HEK293 (cell line): ENCODE measurements around the gene SPOCK1.

Source experiments
- CTCF ChIP-seq: fragments of 450-650 bp; formaldehyde crosslinking; IDR thresholded peaks from 2 replicates; pipeline ENCODE4 v1.5.1; 2016; ENCODE audit warnings: missing biosample characterization, missing genetic modification characterization
- ZBTB1 ChIP-seq: fragments of 450-650 bp; formaldehyde crosslinking; IDR thresholded peaks from 2 replicates; pipeline ENCODE4 v1.5.1; 2016; ENCODE audit warnings: missing biosample characterization, missing genetic modification characterization
- ZBTB7A ChIP-seq: fragments of 450-650 bp; formaldehyde crosslinking; IDR thresholded peaks from 2 replicates; pipeline ENCODE4 v1.5.1; 2016; ENCODE audit warnings: low read depth, missing biosample characterization, missing genetic modification characterization
- ZNF423 ChIP-seq: fragments of 450-650 bp; formaldehyde crosslinking; IDR thresholded peaks from 2 replicates; pipeline ENCODE4 v1.5.1; 2016; ENCODE audit warnings: missing biosample characterization, missing genetic modification characterization
- ZNF501 ChIP-seq: fragments of 450-650 bp; formaldehyde crosslinking; IDR thresholded peaks from 2 replicates; pipeline ENCODE4 v1.5.1; 2016; ENCODE audit warnings: missing biosample characterization, missing genetic modification characterization
- ZNF530 ChIP-seq: fragments of 450-650 bp; formaldehyde crosslinking; IDR thresholded peaks from 2 replicates; pipeline ENCODE4 v1.5.1; 2016; ENCODE audit warnings: low read depth, missing biosample characterization, missing genetic modification characterization
- ZNF660 ChIP-seq: fragments of 450-650 bp; IDR thresholded peaks from 2 replicates; pipeline ENCODE4 v1.5.1; 2018; ENCODE audit warnings: missing biosample characterization, mild to moderate bottlenecking, missing genetic modification characterization
- ZNF830 ChIP-seq: fragments of 450-650 bp; IDR thresholded peaks from 2 replicates; pipeline ENCODE4 v1.5.0; 2018; ENCODE audit warnings: missing biosample characterization, missing genetic modification characterization, low read depth, mild to moderate bottlenecking, moderate library complexity

- no peak for TF ChIP-seq ZBTB7A (tag by site-specific recombination)
- no peak for TF ChIP-seq ZNF530 (tag by site-specific recombination)
- no peak for TF ChIP-seq CTCF (tag by site-specific recombination)
- no peak for TF ChIP-seq ZNF423 (tag by site-specific recombination)
- no peak for TF ChIP-seq ZNF660
- TF ChIP-seq ZBTB1: no peak
- TF ChIP-seq ZNF501 (tag by site-specific recombination): no peak
- TF ChIP-seq ZNF830 (tag by site-specific recombination): no peak
Measured at GRCh38 chr5:137357436-137357835, 141.7 kb downstream of the SPOCK1 start.
